Epithelial cell of proximal tubule (primary cell): ENCODE results near the gene CHRNG. TPM values are rescaled to one million over a fixed set of nuclear protein-coding genes. Genes with fewer than 3 reads are reported as not detected.
A peak's percentile ranks its signal among the peaks of the same experiment; 100 is the strongest.

Experiments used
- DNase-seq: peaks from one replicate; pipeline ENCODE4 v3.0.0-alpha.2; 2011; ENCODE audit warnings: low read depth
- H3K4me3 ChIP-seq: 2 replicates; pipeline ENCODE4 v1.5.1; 2011; ENCODE audit warnings: low read depth, mild to moderate bottlenecking, low read length
- CTCF ChIP-seq: conservative IDR thresholded peaks from 2 replicates; pipeline ENCODE4 v1.5.1; 2012; ENCODE audit warnings: low read depth, mild to moderate bottlenecking, low read length
- total RNA-seq: library from RNA; depleted of rRNA; stranded (reverse); fragments of >200 nt; gene quantifications from 2 replicates; pipeline ENCODE4 v1.2.3, GENCODE V29; 2015

CHRNG gene
- total RNA-seq, 1 donor from 2014 or later: not detected

- no peak overlapping the region for H3K4me3 ChIP-seq
- TF ChIP-seq CTCF: no peak
- DNase-seq: no peak
Observed at GRCh38 chr2:232534940-232535651, 4.4 kb upstream of the CHRNG start.

- TF ChIP-seq CTCF: no peak
Observed at GRCh38 chr2:232535761-232536530, 3.5 kb upstream of the CHRNG start.

GRCh38 chr2:232537079-232537478 is 2.4 kb upstream of the CHRNG start:
- peak; percentile 55 for TF ChIP-seq CTCF

More at GRCh38 chr2:232535761-232536530, 3.5 kb upstream of the CHRNG start:
- H3K4me3 ChIP-seq: no peak overlapping the region
- no peak for DNase-seq

GRCh38 chr2:232537499-232537898 is 2.0 kb upstream of the CHRNG start:
- TF ChIP-seq CTCF: no peak
- DNase-seq: no peak
- no peak overlapping the region for H3K4me3 ChIP-seq

More at GRCh38 chr2:232537079-232537478, 2.4 kb upstream of the CHRNG start:
- no peak for DNase-seq
- no peak overlapping the region for H3K4me3 ChIP-seq

- TF ChIP-seq CTCF: no peak
- H3K4me3 ChIP-seq: no peak overlapping the region
- DNase-seq: no peak
Observed at GRCh38 chr2:232538671-232539070, 821 bp upstream of the CHRNG start.

- DNase-seq: no peak
- H3K4me3 ChIP-seq: no peak overlapping the region
- TF ChIP-seq CTCF: no peak
Observed at GRCh38 chr2:232540441-232541041, 1.0 kb downstream of the CHRNG start.
